HAP-1 (cell line): Measurements from ENCODE around the gene TPRG1L.
A peak's percentile ranks its signal among the peaks of the same experiment; 100 is the strongest.
"Not testable (repeated sequence)": the region's sequence is repeated elsewhere in the genome, so short reads cannot be mapped to it uniquely, and the experiment has no call there.

ENCODE experiments used
- DNase-seq, 2 experiments: peaks; one replicate each; pipeline ENCODE4 v3.0.0-alpha.2; 2016 to 2020; ENCODE audit warnings: low spot score in 2 of 2
- H3K27me3 ChIP-seq: fragments of 250-450 bp; sonication (Bioruptor Pico); 2 replicates; pipeline ENCODE4 v1.5.1; 2020; ENCODE audit warnings: low read depth, mild to moderate bottlenecking, moderate library complexity
- H3K36me3 ChIP-seq: fragments of 250-450 bp; sonication (Bioruptor Pico); replicated peaks from 2 replicates; pipeline ENCODE4 v1.5.1; 2020; ENCODE audit warnings: mild to moderate bottlenecking
- H3K4me1 ChIP-seq: fragments of 250-450 bp; sonication (Bioruptor Pico); 2 replicates; pipeline ENCODE4 v1.5.1; 2020; ENCODE audit warnings: mild to moderate bottlenecking
- H3K4me3 ChIP-seq: fragments of 250-450 bp; sonication (Bioruptor Pico); 2 replicates; pipeline ENCODE4 v1.5.1; 2020; ENCODE audit warnings: mild to moderate bottlenecking, moderate library complexity
- H3K9me3 ChIP-seq: fragments of 250-450 bp; sonication (Bioruptor Pico); 2 replicates; pipeline ENCODE4 v1.5.1; 2020; ENCODE audit warnings: mild to moderate bottlenecking, moderate library complexity
- in situ Hi-C: fragments of 300-500 bp; cut with MboI; formaldehyde crosslinking; loops from 3 replicates; pipeline ENCODE4 v1.14.3; 2020; ENCODE audit warnings: low sequenced_read_pairs, inconsistent platforms, mixed read lengths

TPRG1L gene

DNA sequence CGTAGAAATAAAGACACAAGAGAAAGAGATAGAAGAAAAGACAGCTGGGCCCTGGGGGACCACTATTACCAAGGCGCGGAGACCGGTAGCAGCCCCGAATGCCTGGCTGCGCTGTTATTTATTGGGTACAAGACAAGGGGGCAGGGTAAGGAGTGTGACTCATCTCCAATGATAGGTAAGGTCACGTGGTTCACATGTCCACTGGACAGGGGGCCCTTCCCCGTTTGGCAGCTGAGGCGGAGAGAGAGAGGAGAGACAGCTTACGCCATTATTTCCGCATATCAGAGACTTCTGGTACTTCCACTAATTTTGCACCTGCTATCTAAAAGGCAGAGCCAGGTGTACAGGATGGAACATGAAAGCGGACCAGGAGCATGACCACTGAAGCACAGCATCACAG is 4.1 kb upstream of the TPRG1L start:
- no peak for DNase-seq
- H3K27me3 ChIP-seq = no peaks in the 10 kb centered on the region
- no peaks in the 10 kb centered on the region; the same call in 1 of the 2 replicates for H3K4me1 ChIP-seq
- H3K36me3 ChIP-seq = no peaks in the 10 kb centered on the region
- in situ Hi-C loops = loop anchor here (5.0 kb wide), 2 partner anchors 53 to 168 kb away; partner anchors contain the start of gene ARHGEF16
- no peaks in the 10 kb centered on the region for H3K9me3 ChIP-seq
- H3K4me3 ChIP-seq = no peak overlapping the region

DNA sequence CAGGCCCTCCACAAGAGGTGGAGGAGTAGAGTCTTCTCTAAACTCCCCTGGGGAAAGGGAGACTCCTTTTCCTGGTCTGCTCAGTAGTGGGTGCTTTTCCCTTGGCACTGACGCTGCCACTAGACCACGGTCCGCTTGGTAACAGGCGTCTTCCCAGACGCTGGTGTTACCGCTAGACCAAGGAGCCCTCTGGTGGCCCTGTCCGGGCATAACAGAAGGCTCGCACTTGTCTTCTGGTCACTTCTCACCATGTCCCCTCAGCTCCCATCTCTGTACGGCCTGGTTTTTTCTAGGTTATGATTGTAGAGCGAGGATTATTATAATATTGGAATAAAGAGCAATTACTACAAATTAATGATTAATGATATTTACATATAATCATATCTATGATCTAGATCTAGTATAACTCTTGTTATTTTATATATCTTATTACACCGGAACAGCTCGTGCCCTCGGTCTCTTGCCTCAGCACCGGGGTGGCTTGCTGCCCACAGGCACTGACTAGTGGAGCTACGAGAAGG is 3.6 kb upstream of the TPRG1L start:
- peak in 1 of 2 experiments; percentile 39 for DNase-seq

DNA sequence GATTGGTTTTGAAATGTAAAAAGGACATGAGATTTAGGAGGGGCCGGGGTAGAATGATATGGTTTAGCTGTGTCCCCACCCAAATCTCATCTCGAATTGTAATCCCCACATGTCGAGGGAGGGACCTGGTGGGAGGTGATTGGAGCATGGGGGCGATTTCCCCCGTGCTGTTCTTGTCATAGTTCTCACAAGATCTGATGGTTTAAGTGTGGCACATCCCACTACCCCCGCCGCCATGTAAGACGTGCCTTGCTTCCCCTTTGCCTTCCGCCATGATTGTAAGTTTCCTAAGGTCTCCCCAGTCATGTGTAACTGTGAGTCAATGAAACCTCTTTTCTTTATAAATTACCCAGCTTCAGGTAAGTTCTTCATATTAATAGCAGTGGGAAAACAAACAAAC is 2.7 kb upstream of the TPRG1L start:
- in situ Hi-C loops = loop anchor here (5.0 kb wide), 2 partner anchors 55 to 170 kb away; partner anchors contain the start of gene ARHGEF16
- H3K4me1 ChIP-seq, H3K27me3 ChIP-seq, H3K36me3 ChIP-seq, H3K9me3 ChIP-seq, DNase-seq, H3K4me3 ChIP-seq: not testable (repeated sequence)

More for the DNA sequence above, 3.6 kb upstream of the TPRG1L start:
- H3K4me3 ChIP-seq, H3K36me3 ChIP-seq, H3K9me3 ChIP-seq, H3K27me3 ChIP-seq, H3K4me1 ChIP-seq: not testable (repeated sequence)
- in situ Hi-C loops = loop anchor here (5.0 kb wide), 2 partner anchors 54 to 169 kb away; partner anchors contain the start of gene ARHGEF16

DNA sequence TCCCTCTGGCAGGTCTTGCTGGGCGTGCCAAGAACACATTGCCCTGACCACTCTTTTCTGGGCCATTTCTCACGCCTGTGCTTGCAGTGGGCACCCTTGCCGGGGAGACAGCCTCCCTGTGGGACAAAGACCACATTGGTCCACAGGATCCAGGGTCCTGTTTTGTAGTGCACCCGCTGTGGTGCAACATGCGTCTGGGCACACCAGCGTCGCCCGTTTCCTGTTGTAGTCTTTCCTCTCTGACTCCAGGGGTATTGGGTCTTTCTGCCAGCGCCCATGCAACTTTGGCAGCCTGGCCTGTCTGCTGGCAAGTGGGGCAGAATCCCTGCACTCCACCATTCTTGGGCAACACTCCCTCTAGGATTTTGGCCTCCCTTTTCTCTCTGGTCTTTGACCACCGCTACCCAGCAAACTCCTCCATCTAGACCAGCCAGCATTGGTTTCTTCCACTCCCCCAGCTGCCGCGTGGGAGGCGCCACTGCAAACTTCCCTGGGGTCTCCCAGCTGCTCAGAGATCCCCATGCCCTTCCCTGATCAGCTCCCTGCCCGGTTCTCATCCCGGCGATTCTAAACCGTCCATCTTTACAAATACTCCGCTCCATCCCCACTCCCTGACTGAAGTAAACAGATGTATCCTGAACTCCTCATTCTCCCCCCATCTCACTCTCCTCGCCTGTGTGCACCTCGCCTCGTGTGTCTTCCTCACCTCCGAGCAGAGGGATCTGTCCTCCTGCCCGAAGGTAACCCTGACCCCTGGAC is 1.2 kb upstream of the TPRG1L start:
- peaks cover 5% of the 10 kb centered on the region; the same call in 1 of the 2 replicates for H3K36me3 ChIP-seq
- in situ Hi-C loops = loop anchor here (5.0 kb wide), 2 partner anchors 56 to 171 kb away; partner anchors contain the start of gene ARHGEF16
- H3K4me1 ChIP-seq = no peaks in the 10 kb centered on the region; the same call in 1 of the 2 replicates
- H3K4me3 ChIP-seq = peak overlapping the region; percentile 93
- no peak for DNase-seq
- H3K27me3 ChIP-seq = no peaks in the 10 kb centered on the region
- H3K9me3 ChIP-seq = no peaks in the 10 kb centered on the region

DNA sequence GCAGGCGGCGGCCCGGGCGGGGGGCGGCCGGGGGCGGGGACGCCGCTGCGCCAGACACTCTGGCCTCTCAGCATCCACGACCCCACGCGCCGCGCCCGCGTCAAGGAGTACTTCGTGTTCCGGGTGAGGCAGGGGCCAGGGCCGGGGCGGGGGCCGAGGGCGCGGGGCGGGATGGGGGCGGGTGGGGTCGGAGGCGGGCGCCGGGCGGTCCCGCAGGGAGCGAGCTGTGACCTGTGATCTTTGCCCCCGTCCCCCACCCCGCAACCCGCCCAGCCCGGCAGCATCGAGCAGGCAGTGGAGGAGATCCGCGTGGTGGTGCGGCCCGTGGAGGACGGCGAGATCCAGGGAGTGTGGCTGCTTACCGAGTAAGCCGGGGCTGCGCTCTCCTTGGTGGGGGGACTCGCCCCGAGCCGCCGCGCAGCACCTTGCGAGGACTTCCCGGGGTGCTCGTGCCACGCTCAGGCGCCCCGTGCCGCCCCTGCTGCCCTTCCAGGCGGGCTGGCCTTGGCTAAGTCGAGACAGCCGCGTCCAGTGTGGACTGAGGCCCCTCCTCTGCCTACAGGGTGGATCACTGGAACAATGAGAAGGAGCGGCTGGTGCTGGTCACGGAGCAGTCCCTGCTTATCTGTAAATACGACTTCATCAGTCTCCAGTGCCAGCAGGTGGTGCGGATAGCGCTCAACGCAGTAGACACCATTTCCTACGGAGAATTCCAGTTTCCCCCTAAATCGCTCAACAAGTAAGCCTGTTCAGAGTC is 514 bp downstream of the TPRG1L start:
- Histone ChIP-seq H3K4me1 (no peaks in the 10 kb centered on the region; the same call in 1 of the 2 replicates), H3K36me3 (peaks cover 5% of the 10 kb centered on the region), H3K9me3 (no peaks in the 10 kb centered on the region), H3K4me3 (peak overlapping the region; percentile 93), H3K27me3 (no peaks in the 10 kb centered on the region)
- DNase-seq = peak; percentile 9 to 40
- in situ Hi-C loops = no loop called here

DNA sequence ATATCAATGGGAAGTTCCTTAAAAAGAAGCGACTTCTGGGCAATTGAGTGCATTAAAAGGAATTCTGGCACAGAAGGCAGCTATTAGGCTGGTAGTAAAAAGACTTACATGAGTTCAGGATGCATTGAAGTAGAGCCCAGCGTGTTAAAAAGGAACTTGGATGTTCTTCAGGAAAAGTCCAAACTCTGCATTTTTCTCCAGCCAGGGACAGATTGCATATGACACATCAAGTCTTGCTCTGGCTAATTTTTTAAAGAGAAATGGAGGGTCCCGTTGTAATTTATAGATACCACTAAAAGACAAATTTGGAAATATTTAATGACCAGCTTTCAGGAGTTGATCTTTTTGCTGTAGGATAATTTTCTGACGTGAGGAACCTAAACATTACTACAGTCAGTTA is 1.2 kb downstream of the TPRG1L start:
- H3K9me3 ChIP-seq = no peaks in the 10 kb centered on the region
- H3K4me3 ChIP-seq = peak overlapping the region; percentile 93
- no peaks in the 10 kb centered on the region for H3K27me3 ChIP-seq
- no peaks in the 10 kb centered on the region; the same call in 1 of the 2 replicates for H3K4me1 ChIP-seq
- in situ Hi-C loops = no loop called here
- no peak for DNase-seq
- peaks cover 5% of the 10 kb centered on the region for H3K36me3 ChIP-seq

DNA sequence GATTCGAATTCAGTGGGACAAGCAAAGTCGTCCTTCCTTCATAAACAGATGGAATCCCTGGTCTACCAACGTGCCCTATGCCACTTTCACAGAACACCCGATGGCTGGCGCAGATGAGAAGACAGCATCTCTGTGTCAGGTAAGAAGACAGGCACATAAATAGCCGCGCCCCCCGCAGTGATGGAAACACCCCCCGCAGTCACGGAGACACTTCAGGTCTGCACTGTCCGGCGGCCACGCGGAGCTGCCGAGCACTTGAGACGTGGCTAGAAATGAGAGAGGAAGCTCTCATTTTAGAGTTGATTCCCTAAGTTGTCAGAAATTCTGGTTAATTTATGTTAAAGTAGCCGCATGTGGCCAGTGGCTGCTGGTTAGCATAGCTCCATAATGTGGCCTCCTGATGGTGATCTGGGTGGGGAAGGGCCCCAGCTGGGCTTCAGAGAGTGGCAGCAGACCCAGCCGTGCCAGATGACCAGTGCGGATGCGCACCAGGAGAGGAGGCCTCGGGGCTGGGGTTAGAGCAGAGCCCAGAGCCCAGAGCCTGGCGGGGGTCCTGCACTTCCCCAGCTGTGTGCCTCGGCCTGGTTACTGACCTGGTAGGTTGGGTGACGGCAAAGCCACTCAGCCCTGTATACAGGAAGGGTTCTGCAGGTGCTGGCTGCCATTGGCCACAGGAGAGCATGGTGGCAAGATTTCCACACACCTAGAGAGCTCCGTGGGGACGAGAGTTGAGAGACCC is 2.9 kb downstream of the TPRG1L start:
- H3K27me3 ChIP-seq = no peaks in the 10 kb centered on the region
- no peaks in the 10 kb centered on the region for H3K9me3 ChIP-seq
- DNase-seq = no peak
- no peak overlapping the region for H3K4me3 ChIP-seq
- H3K4me1 ChIP-seq = no peaks in the 10 kb centered on the region; the same call in 1 of the 2 replicates
- peaks cover 5% of the 10 kb centered on the region for H3K36me3 ChIP-seq
- in situ Hi-C loops = no loop called here

GRCh38 chr1:3628445-3628844 is 3.6 kb downstream of the TPRG1L start:
- H3K4me3 ChIP-seq = no peak overlapping the region
- no peaks in the 10 kb centered on the region for H3K27me3 ChIP-seq
- H3K4me1 ChIP-seq = no peaks in the 10 kb centered on the region; the same call in 1 of the 2 replicates
- in situ Hi-C loops = no loop called here
- H3K36me3 ChIP-seq = peaks cover 9% of the 10 kb centered on the region
- H3K9me3 ChIP-seq = no peaks in the 10 kb centered on the region
- DNase-seq = no peak

GRCh38 chr1:3629561-3630160 is 4.8 kb downstream of the TPRG1L start:
- no peaks in the 10 kb centered on the region for H3K9me3 ChIP-seq
- no peaks in the 10 kb centered on the region for H3K27me3 ChIP-seq
- no peak overlapping the region for H3K4me3 ChIP-seq
- in situ Hi-C loops = no loop called here
- H3K4me1 ChIP-seq = no peaks in the 10 kb centered on the region
- no peak for DNase-seq
- H3K36me3 ChIP-seq = peaks cover 15% of the 10 kb centered on the region

GRCh38 chr1:3630161-3630611 is 5.4 kb downstream of the TPRG1L start:
- no peaks in the 10 kb centered on the region for H3K4me1 ChIP-seq
- no peak for DNase-seq
- H3K27me3 ChIP-seq = no peaks in the 10 kb centered on the region
- in situ Hi-C loops = no loop called here
- H3K9me3 ChIP-seq = no peaks in the 10 kb centered on the region
- H3K4me3 ChIP-seq = no peak overlapping the region
- H3K36me3 ChIP-seq = peaks cover 20% of the 10 kb centered on the region

GRCh38 chr1:3630914-3631313 is 6.1 kb downstream of the TPRG1L start:
- no peaks in the 10 kb centered on the region for H3K4me1 ChIP-seq
- in situ Hi-C loops = no loop called here
- no peak overlapping the region for H3K4me3 ChIP-seq
- H3K36me3 ChIP-seq = peaks cover 26% of the 10 kb centered on the region
- no peaks in the 10 kb centered on the region for H3K9me3 ChIP-seq
- no peak for DNase-seq
- H3K27me3 ChIP-seq = no peaks in the 10 kb centered on the region

DNA sequence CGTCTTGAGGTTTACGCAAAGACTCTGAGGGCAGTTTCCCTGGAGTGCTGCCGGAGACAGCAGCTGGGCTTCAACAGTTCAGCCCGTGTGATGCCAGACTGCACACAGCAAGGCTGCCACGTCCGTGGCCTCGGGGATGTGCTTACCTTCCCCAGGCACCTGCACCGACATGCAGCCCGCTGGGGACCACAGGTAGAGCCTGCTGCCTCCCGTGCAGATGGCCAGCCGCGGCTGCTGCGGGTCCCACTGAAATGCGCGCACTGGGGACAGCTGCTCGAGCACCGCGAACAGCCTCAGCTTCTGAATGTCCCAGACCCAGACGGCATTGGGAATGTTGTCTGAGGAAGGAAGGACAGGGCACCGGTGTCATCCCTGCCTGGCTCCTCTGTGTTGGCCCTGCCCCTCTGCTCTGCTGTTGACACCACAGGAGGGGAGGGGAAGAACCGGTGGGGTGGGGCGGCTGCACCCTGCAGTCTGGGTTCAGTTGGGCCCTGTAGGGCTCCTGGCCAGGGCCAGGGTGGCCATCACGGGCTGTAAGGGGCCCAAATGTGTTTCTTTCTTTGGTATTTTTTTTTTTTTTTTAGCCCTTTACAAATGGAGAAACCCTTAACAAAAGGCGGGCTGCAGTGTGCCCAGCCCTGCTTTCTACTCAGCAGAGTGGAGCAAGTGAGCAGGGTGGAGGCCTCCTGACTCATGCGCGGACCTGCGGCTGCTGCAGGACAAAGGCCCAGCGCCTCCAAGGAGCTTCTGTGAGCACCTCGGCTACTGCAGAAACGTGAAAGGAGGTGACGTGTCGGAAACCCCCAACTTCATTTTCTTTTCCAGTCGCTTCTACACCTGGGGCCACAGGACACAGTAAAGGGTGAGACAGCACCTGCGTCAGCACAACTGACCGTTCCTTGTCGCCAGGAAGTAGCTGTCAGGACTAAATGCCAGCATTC is 6.8 kb downstream of the TPRG1L start:
- peaks cover 29% of the 10 kb centered on the region for H3K36me3 ChIP-seq
- in situ Hi-C loops = no loop called here
- no peaks in the 10 kb centered on the region for H3K9me3 ChIP-seq

More for the DNA sequence above, 6.8 kb downstream of the TPRG1L start:
- no peak for DNase-seq
- Histone ChIP-seq H3K4me3 (no peak overlapping the region), H3K27me3 (no peaks in the 10 kb centered on the region), H3K4me1 (no peaks in the 10 kb centered on the region)
